ENCODE measurements around the gene NCAPD2. TPM values are rescaled to one million over a fixed set of nuclear protein-coding genes. Genes with fewer than 3 reads are reported as not detected.

The NCAPD2 gene
- total RNA-seq (2021), result 105 and 114 TPM in 2 replicates
- long read RNA-seq, full-length matches to known transcripts, result 256 of 429 reads
- long read RNA-seq, partial matches to known transcripts, result 116 of 429 reads
- long read RNA-seq, other reads (novel, unspliced or antisense), result 57 of 429 reads

- peak within 1 kb of the TSS; percentile 95 to 100 (median 99) for H3K27ac Mint-ChIP-seq
- H3K23me2 ChIP-seq (ENCODE audit: insufficient read length, low read depth, low read length, poor library complexity, severe bottlenecking), result peaks cover 9% of the 10 kb centered on the region
- no peak within 1 kb of the TSS for H4K91ac ChIP-seq (ENCODE audit: insufficient read length, low read depth, low read length)
- H4K8ac ChIP-seq (replicated peaks; ENCODE audit: insufficient read length, low read depth, low read length), result no peak within 1 kb of the TSS
- H3K36me3 Mint-ChIP-seq (ENCODE audit: insufficient read depth in 1 of 3, low read depth in 3 of 3), result peaks cover 23 to 44% (median 42%) of the 10 kb centered on the region in 3 experiments
- H3K9ac ChIP-seq (ENCODE audit: extremely low read depth, insufficient read length, low read length), result peak within 1 kb of the TSS; percentile 99
- no peak; the same call in 2 of the 3 replicates for TF ChIP-seq CTCF (conservative IDR thresholded peaks at IDR 0.05)
- H2BK5ac ChIP-seq (ENCODE audit: insufficient read length, low read length), result peak within 1 kb of the TSS; percentile 96
- peaks cover 4% of the 10 kb centered on the region; the same call in 1 of the 2 replicates for H3K79me2 ChIP-seq (ENCODE audit: insufficient read depth, low read length)
- WGBS (ENCODE audit: extremely low coverage, insufficient read length, low lambda C conversion rate), result no CpG with 5 or more reads among the region's 49 CpGs
- peaks cover 8% of the 10 kb centered on the region for H3K79me1 ChIP-seq (ENCODE audit: insufficient read depth, low read depth, low read length, poor library complexity, severe bottlenecking)
- H3K4ac ChIP-seq (ENCODE audit: low read depth, low read length), result no peak within 1 kb of the TSS; the same call in 1 of the 2 replicates
- H3K4me1 Mint-ChIP-seq, result peaks cover 20 to 23% of the 10 kb centered on the region in 2 experiments
- peak within 1 kb of the TSS; percentile 100 for H3K4me2 ChIP-seq (ENCODE audit: insufficient read depth, insufficient read length, low read length)
- peak within 1 kb of the TSS; percentile 40 for H2BK12ac ChIP-seq (ENCODE audit: insufficient read length, low read depth, low read length)
- no peak within 1 kb of the TSS for H3K23ac ChIP-seq (ENCODE audit: insufficient read length, low read depth, low read length)
- 0 out of 2 replicates have a peak, but pooled peaks cover 2% of the 10 kb centered on the region for H3K4me1 ChIP-seq (ENCODE audit: insufficient read depth, low read length)
- no peak within 1 kb of the TSS for H2BK20ac ChIP-seq (ENCODE audit: low read depth, low read length, poor library complexity, severe bottlenecking)
- H2BK15ac ChIP-seq (ENCODE audit: low read depth, low read length), result no peak within 1 kb of the TSS
- H3K4me3 Mint-ChIP-seq, result peak within 1 kb of the TSS; percentile 91 to 97
- no peaks in the 10 kb centered on the region for H3K27me3 Mint-ChIP-seq (ENCODE audit: low read depth)
- peak within 1 kb of the TSS; percentile 96 for H3K27ac ChIP-seq (ENCODE audit: insufficient read length, low read depth, low read length)
- H3K9me3 ChIP-seq (ENCODE audit: control insufficient read depth, low read depth, low read length), result no peaks in the 10 kb centered on the region
- H3K18ac ChIP-seq (ENCODE audit: insufficient read length, low read depth, low read length), result peak within 1 kb of the TSS; percentile 96
- peak within 1 kb of the TSS; percentile 96 for H4K5ac ChIP-seq (ENCODE audit: insufficient read length, low read depth, low read length)
- peak within 1 kb of the TSS; percentile 75 for H3K56ac ChIP-seq (ENCODE audit: insufficient read length, low read depth, low read length)
- no peak within 1 kb of the TSS for H2AK5ac ChIP-seq (ENCODE audit: insufficient read length, low read length)
- H4K20me1 ChIP-seq (ENCODE audit: control insufficient read depth, insufficient read depth, insufficient read length), result no peaks in the 10 kb centered on the region
- H3K14ac ChIP-seq (ENCODE audit: insufficient read depth, low read length), result peak within 1 kb of the TSS; percentile 93; the same call in 1 of the 2 replicates
- DNase-seq, result peak; percentile 99
- no peaks in the 10 kb centered on the region for H3K27me3 ChIP-seq (ENCODE audit: insufficient read depth, low read length)
- H3K9me3 Mint-ChIP-seq, result no peaks in the 10 kb centered on the region
- H2AFZ ChIP-seq (ENCODE audit: low read length), result peak within 1 kb of the TSS; percentile 74
- H2BK120ac ChIP-seq (ENCODE audit: low read depth, low read length, poor library complexity, severe bottlenecking), result no peak within 1 kb of the TSS
- peak within 1 kb of the TSS; percentile 46 for H3T11ph ChIP-seq (ENCODE audit: low read length)
Observed at GRCh38 chr12:6493497-6494257, at the start of gene NCAPD2. Gene NCAPD2, plus strand, starts transcription at chr12:6494102. Its CDS starts 997 bp downstream, at chr12:6495099.

All from H9 (cell line).